GM23248 (cell line): ENCODE data around the gene CYBC1. TPM values are rescaled to one million over a fixed set of nuclear protein-coding genes. Genes with fewer than 3 reads are reported as not detected.

Experiments used
- DNase-seq: peaks from one replicate; pipeline ENCODE4 v3.0.0-alpha.2; 2015
- H2AFZ ChIP-seq: fragments of 200-600 bp; sonication (generic); 2 replicates; pipeline ENCODE4 v1.6.1; 2016; ENCODE audit warnings: antibody characterized with exemption
- H3F3A ChIP-seq: fragments of 200-600 bp; sonication (generic); 2 replicates; pipeline ENCODE4 v1.6.1; 2016; ENCODE audit warnings: mild to moderate bottlenecking, antibody characterized with exemption, mixed run types; ENCODE audit not compliant: insufficient read depth
- H3K27ac ChIP-seq: fragments of 200-600 bp; sonication (generic); 2 replicates; pipeline ENCODE4 v1.5.1; 2016; ENCODE audit warnings: mild to moderate bottlenecking
- H3K27me3 ChIP-seq: fragments of 200-600 bp; sonication (generic); replicated peaks from 2 replicates; pipeline ENCODE4 v1.6.1; 2016; ENCODE audit warnings: mild to moderate bottlenecking; ENCODE audit not compliant: insufficient read depth
- H3K36me3 ChIP-seq: fragments of 200-600 bp; sonication (generic); 2 replicates; pipeline ENCODE4 v1.6.1; 2016; ENCODE audit warnings: low read depth, mild to moderate bottlenecking
- H3K4me1 ChIP-seq: fragments of 200-600 bp; sonication (generic); 2 replicates; pipeline ENCODE4 v1.6.1; 2016; ENCODE audit warnings: mild to moderate bottlenecking; ENCODE audit not compliant: insufficient read depth
- H3K4me2 ChIP-seq: fragments of 200-600 bp; sonication (generic); one replicate; pipeline ENCODE4 v1.6.1; 2016; ENCODE audit warnings: mild to moderate bottlenecking; ENCODE audit not compliant: unreplicated experiment
- H3K4me3 ChIP-seq: fragments of 200-600 bp; sonication (generic); 2 replicates; pipeline ENCODE4 v1.5.1; 2016; ENCODE audit warnings: mild to moderate bottlenecking
- H3K79me2 ChIP-seq: fragments of 200-600 bp; sonication (generic); 2 replicates; pipeline ENCODE4 v1.6.1; 2016; ENCODE audit warnings: mild to moderate bottlenecking; ENCODE audit not compliant: insufficient read depth
- H3K9ac ChIP-seq: fragments of 200-600 bp; sonication (generic); 2 replicates; pipeline ENCODE4 v1.6.1; 2016; ENCODE audit warnings: mild to moderate bottlenecking
- H3K9me2 ChIP-seq: fragments of 200-600 bp; sonication (generic); 2 replicates; pipeline ENCODE4 v1.6.1; 2016; ENCODE audit warnings: mixed run types, mild to moderate bottlenecking, moderate library complexity; ENCODE audit not compliant: insufficient read depth
- H3K9me3 ChIP-seq: fragments of 200-600 bp; sonication (generic); one replicate; pipeline ENCODE4 v1.6.1; 2017; ENCODE audit warnings: low read depth
- H4K20me1 ChIP-seq: fragments of 200-600 bp; sonication (generic); 2 replicates; pipeline ENCODE4 v1.6.0; 2016; ENCODE audit not compliant: insufficient read depth
- EZH2 ChIP-seq: fragments of 200-600 bp; sonication (generic); IDR thresholded peaks from 2 replicates; pipeline ENCODE4 v1.6.1; 2018; ENCODE audit warnings: antibody characterized with exemption, mild to moderate bottlenecking; ENCODE audit not compliant: insufficient read depth, poor library complexity, severe bottlenecking
- EZH2phosphoT487 ChIP-seq: fragments of 200-600 bp; sonication (generic); IDR thresholded peaks from 2 replicates; pipeline ENCODE4 v1.6.1; 2018; ENCODE audit warnings: antibody characterized with exemption, moderate library complexity, mild to moderate bottlenecking, low read depth; ENCODE audit not compliant: insufficient read depth
- WGBS, 2 experiments: methylation state at CpG; one replicate each; pipeline ENCODE4 v1.1.6; 2015 to 2017; ENCODE audit warnings: low lambda C conversion rate in 2 of 2, low coverage in 1 of 2; ENCODE audit errors: missing lambda C conversion rate in 2 of 2; 5-methylcytosine and 5-hydroxymethylcytosine counted together
- in situ Hi-C: fragments of 300-500 bp; cut with MboI; formaldehyde crosslinking; loops from 2 replicates; pipeline ENCODE4 v1.15.0; 2020
- polyA plus RNA-seq: library from polyadenylated mRNA; unstranded; fragments of >200 nt; fragmentation: Nextera tagmentation; extraction: Ambion mirVana; gene quantifications from 2 replicates; pipeline ENCODE4 v1.2.1, GENCODE V29; 2016
- total RNA-seq: library from RNA; depleted of rRNA; stranded (reverse); fragments of >200 nt; shearing (Covaris generic); gene quantifications from 2 replicates; pipeline ENCODE4 v1.2.3, GENCODE V29; 2014

CYBC1 gene
- total and polyA plus RNA-seq, 2 experiments from 2014 or later, result 58.3 to 66.5 TPM

DNA sequence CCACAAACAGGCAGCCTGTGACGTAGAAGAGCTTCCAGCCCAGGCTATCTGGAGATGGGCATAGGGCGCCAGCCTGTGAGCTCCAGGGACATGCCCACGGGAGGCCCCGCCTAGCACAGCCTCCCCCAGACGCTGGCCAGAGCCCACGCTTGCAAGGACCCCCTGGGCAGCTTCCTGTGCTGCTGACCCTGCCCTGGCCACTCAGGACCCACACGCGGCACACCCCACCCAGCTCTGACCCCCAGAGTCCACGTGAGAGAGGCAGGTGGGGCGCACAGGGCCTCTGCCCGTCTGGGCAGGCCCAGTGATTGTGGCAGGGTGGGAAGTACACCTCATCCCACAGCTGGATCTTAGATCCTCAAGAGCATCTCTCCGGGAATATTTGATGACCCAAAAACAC is 3.9 kb downstream of the CYBC1 start:
- Histone ChIP-seq H3K9me2 (no peaks in the 10 kb centered on the region), H3K9ac (no peak overlapping the region), H3K27ac (no peak overlapping the region), H3K9me3 (no peaks in the 10 kb centered on the region), H3K36me3 (no peaks in the 10 kb centered on the region), H4K20me1 (no peaks in the 10 kb centered on the region), H3K4me3 (no peak overlapping the region), H3F3A (no peaks in the 10 kb centered on the region), H3K27me3 (no peaks in the 10 kb centered on the region), H3K79me2 (peaks cover 18% of the 10 kb centered on the region), H2AFZ (no peak overlapping the region), H3K4me1 (peaks cover 13% of the 10 kb centered on the region; the same call in 1 of the 2 replicates), H3K4me2 (no peak overlapping the region)
- WGBS, 2 experiments, result 84 to 86% methylated on average over 12 of the region's 12 CpGs
- in situ Hi-C loops, result no loop called here
- DNase-seq, result no peak
- no peak for TF ChIP-seq EZH2phosphoT487
- TF ChIP-seq EZH2, result no peak

DNA sequence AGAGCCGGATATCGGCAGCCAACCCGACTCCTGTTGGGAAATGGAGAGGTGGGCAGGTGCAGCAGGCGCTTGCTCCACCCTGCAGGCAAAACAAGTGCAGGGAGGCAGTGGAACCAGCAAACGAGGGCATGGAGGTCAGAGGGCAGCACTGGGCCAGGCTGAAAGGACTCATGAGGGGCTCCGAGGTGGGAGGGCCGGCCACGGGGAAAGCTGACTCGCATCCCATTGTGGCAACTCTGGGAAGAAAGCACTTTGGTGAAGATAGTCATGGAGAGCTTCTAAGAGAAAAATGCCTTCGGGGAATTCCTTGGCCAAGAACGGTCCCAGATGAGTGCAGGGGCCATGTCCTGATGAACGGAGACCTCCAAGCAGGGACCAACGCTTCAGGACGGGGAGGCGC is 4.4 kb downstream of the CYBC1 start:
- H2AFZ ChIP-seq, result no peak overlapping the region
- no peak overlapping the region for H3K27ac ChIP-seq
- no peaks in the 10 kb centered on the region for H3K9me3 ChIP-seq
- no peaks in the 10 kb centered on the region for H3F3A ChIP-seq
- H3K9ac ChIP-seq, result no peak overlapping the region
- H3K4me3 ChIP-seq, result no peak overlapping the region
- no peaks in the 10 kb centered on the region for H3K36me3 ChIP-seq
- TF ChIP-seq EZH2, result no peak
- no peak for TF ChIP-seq EZH2phosphoT487
- no peak for DNase-seq
- in situ Hi-C loops, result no loop called here
- H4K20me1 ChIP-seq, result no peaks in the 10 kb centered on the region
- H3K4me1 ChIP-seq, result peaks cover 10% of the 10 kb centered on the region; the same call in 1 of the 2 replicates
- 84 to 90% methylated on average over 15 of the region's 15 CpGs for WGBS, 2 experiments
- no peak overlapping the region for H3K4me2 ChIP-seq
- peaks cover 18% of the 10 kb centered on the region for H3K79me2 ChIP-seq
- no peaks in the 10 kb centered on the region for H3K9me2 ChIP-seq
- no peaks in the 10 kb centered on the region for H3K27me3 ChIP-seq

DNA sequence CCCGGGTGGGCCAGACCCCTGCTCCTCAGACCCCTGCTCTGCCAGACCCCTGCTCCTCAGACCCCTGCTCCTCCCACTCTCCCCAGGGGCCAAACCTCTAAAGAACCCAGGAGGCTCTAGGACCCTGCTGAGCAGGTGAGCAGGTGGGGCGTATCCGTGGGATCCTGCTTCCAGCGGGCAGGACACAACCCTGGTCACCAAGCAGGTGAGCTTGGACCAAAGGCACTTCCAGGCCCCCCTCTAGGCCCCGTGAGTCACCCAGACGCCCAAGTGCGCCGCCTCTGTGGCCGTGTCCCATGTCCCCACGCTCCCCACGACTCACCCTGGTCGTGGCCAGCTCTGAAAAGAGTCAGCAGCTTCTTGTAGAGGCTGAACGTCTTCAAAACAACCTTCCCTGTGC is 5.0 kb downstream of the CYBC1 start:
- no peak overlapping the region for H3K4me2 ChIP-seq
- no peaks in the 10 kb centered on the region for H3K36me3 ChIP-seq
- no peaks in the 10 kb centered on the region for H4K20me1 ChIP-seq
- H3K9me2 ChIP-seq, result no peaks in the 10 kb centered on the region
- H3K9ac ChIP-seq, result no peak overlapping the region
- TF ChIP-seq EZH2, result no peak
- no peak for TF ChIP-seq EZH2phosphoT487
- no peak overlapping the region for H2AFZ ChIP-seq
- peaks cover 7% of the 10 kb centered on the region; the same call in 1 of the 2 replicates for H3K4me1 ChIP-seq
- H3K27ac ChIP-seq, result no peak overlapping the region
- WGBS, 2 experiments, result 91 to 92% methylated on average over 13 of the region's 13 CpGs
- no peaks in the 10 kb centered on the region for H3F3A ChIP-seq
- no peak overlapping the region for H3K4me3 ChIP-seq
- no peak for DNase-seq
- H3K27me3 ChIP-seq, result no peaks in the 10 kb centered on the region
- in situ Hi-C loops, result no loop called here
- peaks cover 18% of the 10 kb centered on the region for H3K79me2 ChIP-seq
- no peaks in the 10 kb centered on the region for H3K9me3 ChIP-seq

DNA sequence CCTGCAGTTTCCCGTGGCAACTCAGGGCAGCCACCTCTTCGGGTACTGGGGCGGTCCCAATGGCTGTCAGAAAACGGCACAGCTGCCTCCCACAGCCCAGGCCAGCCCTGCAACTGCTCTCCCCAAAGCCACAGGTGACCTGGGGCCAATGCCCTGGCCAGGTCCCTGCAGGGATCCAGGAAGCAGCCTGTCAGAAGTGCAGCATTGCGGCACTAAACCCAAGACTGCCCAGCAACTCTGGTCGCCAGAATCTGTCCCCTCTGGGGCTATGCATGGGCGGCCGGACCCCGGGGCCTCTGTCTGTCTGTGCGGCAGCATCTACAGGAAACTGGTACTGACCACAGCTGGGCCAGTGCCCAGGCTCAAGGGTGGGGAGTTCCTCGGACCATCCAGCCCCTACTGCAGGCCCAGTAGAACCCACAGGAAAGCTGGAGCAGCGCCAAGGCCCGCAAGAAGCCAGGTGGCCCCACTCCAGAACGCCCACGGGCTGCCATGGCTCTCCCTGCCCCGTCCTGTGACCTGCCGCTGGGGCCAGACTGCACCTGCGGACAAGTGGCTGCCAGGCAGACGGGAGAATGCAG is 5.5 kb downstream of the CYBC1 start:
- Histone ChIP-seq H3K79me2 (peaks cover 14% of the 10 kb centered on the region), H3K4me3 (no peak overlapping the region), H4K20me1 (no peaks in the 10 kb centered on the region), H3K9me2 (no peaks in the 10 kb centered on the region), H3K27me3 (no peaks in the 10 kb centered on the region), H3K36me3 (no peaks in the 10 kb centered on the region), H3K27ac (no peak overlapping the region), H3K4me1 (peaks cover 7% of the 10 kb centered on the region; the same call in 1 of the 2 replicates), H2AFZ (no peak overlapping the region), H3K9ac (no peak overlapping the region), H3F3A (no peaks in the 10 kb centered on the region), H3K4me2 (no peak overlapping the region), H3K9me3 (no peaks in the 10 kb centered on the region)
- no peak for TF ChIP-seq EZH2
- no peak for TF ChIP-seq EZH2phosphoT487
- in situ Hi-C loops, result no loop called here
- WGBS, 2 experiments, result 81 to 82% methylated on average over 19 of the region's 19 CpGs
- no peak for DNase-seq
